PFSK-1 (cell line): ENCODE data around the gene SMAD2.

ENCODE experiments used
- FOXP2 ChIP-seq: optimal IDR thresholded peaks from 2 replicates; pipeline ENCODE3; 2011; ENCODE audit warnings: borderline replicate concordance, control low read depth, inconsistent platforms; ENCODE audit not compliant: insufficient read depth; ENCODE audit errors: extremely low read length, extremely low read depth
- POLR2AphosphoS5 ChIP-seq: IDR thresholded peaks from 2 replicates; pipeline ENCODE4 v1.6.1; 2012; ENCODE audit warnings: low read depth, mild to moderate bottlenecking, control low read depth, low read length, moderate library complexity
- SIN3A ChIP-seq: IDR thresholded peaks from 2 replicates; pipeline ENCODE4 v1.6.1; 2012; ENCODE audit warnings: mild to moderate bottlenecking, low read length, moderate library complexity, borderline replicate concordance; ENCODE audit not compliant: insufficient read depth
- TAF1 ChIP-seq: IDR thresholded peaks from 2 replicates; pipeline ENCODE4 v1.6.1; 2012; ENCODE audit warnings: low read length, control low read depth, borderline replicate concordance; ENCODE audit not compliant: insufficient read depth
- TF ChIP-seq, protein P1 (sequence below), 2 experiments: IDR thresholded peaks; 2 replicates each; pipeline versions ENCODE4 v1.6.1 to v1.8.0; 2011 to 2012; ENCODE audit warnings: low read depth in 2 of 2, low read length in 2 of 2, control low read depth in 1 of 2, inconsistent platforms in 1 of 2, mild to moderate bottlenecking in 1 of 2, moderate library complexity in 1 of 2; ENCODE audit not compliant: insufficient read depth in 1 of 2

Gene SMAD2

DNA sequence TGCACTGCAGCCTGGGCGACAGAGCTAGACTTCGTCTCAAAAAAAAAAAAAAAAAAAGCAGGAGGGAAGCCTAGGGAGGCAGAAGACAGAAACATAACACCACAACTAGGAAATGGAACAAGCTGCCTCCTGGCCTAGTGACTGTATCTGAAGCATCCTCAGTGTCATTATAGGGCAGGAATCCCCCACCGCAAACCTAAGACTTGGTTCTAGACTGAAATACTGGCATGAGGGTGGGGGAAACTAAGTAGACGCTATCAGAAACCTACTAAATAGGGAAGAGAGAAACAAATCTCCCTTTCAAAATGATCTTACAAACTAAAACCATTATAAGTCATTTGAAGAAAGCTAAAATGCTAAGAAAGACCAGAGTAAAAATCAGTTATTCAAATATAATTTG, 16.4 kb upstream of the SMAD2 start:
- TF ChIP-seq TAF1: no peak

DNA sequence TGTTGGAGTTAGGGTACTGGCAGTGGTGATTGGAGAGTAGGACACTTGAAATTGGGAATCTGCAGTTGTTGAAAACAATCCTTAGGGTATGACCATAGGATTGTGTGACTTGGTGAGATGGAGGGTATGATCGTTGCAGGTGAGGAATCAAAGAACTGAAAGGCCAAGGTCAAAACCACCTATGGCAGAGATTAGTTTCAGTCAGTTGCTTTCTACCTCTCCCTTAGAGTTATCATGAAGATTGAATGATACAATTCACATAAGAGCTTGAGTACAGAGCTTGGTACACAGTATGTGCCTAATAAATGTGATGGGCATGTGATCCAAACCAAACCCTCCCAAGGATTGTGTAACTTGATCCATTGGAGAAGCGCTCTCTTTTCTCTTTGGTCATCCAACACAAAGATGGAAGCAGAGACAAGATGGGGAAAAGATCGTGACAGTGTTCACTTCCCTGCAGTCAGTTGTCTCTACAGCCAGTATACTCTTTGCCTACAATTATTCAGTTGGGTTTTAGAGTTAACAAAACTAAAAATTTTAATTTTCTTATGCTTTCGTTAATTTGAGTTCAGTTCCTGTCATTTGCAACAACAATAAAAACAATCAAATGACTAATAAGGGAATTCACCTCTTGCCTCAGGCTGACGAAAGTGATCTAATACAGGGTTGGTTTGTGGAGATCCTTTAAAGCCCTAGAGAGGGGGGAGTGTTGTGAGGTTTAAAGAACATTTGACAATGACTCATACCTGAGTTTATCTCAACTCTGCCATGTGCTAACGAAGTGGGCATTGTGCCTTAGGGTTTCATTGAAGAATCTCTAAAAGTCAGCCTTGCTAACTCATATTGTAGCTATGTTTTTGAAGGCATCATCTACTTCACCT, 14.8 kb upstream of the SMAD2 start:
- TF ChIP-seq FOXP2: no peak
- TF ChIP-seq POLR2AphosphoS5: no peak
- TF ChIP-seq, protein P1, sequence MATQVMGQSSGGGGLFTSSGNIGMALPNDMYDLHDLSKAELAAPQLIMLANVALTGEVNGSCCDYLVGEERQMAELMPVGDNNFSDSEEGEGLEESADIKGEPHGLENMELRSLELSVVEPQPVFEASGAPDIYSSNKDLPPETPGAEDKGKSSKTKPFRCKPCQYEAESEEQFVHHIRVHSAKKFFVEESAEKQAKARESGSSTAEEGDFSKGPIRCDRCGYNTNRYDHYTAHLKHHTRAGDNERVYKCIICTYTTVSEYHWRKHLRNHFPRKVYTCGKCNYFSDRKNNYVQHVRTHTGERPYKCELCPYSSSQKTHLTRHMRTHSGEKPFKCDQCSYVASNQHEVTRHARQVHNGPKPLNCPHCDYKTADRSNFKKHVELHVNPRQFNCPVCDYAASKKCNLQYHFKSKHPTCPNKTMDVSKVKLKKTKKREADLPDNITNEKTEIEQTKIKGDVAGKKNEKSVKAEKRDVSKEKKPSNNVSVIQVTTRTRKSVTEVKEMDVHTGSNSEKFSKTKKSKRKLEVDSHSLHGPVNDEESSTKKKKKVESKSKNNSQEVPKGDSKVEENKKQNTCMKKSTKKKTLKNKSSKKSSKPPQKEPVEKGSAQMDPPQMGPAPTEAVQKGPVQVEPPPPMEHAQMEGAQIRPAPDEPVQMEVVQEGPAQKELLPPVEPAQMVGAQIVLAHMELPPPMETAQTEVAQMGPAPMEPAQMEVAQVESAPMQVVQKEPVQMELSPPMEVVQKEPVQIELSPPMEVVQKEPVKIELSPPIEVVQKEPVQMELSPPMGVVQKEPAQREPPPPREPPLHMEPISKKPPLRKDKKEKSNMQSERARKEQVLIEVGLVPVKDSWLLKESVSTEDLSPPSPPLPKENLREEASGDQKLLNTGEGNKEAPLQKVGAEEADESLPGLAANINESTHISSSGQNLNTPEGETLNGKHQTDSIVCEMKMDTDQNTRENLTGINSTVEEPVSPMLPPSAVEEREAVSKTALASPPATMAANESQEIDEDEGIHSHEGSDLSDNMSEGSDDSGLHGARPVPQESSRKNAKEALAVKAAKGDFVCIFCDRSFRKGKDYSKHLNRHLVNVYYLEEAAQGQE (IDR thresholded peaks at IDR 0.05; ENCODE audit: insufficient read depth in 1 of 2, low read depth in 2 of 2, low read length in 2 of 2): no peak
- TF ChIP-seq SIN3A: no peak
- TF ChIP-seq TAF1: no peak

DNA sequence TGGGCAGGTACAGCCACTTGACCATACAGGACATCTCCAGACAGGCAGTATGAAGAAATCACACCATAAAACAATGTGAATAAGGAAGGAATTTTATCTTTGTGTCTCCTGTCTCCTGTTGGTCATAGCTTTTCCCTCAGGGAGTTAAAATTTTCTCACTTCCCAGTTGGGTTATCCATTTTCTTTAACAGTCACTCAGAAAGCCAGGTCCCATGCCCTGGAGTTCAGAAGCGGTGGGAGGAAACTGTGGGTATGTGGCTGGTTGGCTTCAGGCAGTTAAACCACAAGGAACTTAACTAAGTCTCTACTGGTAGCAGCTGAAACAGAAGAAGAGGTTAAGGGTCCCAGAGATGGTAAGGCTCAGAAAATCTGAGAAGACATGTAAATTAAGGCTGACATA, 6.5 kb upstream of the SMAD2 start:
- TF ChIP-seq SIN3A: no peak
- TF ChIP-seq FOXP2: no peak
- TF ChIP-seq POLR2AphosphoS5: no peak
- TF ChIP-seq, protein P1 (IDR thresholded peaks at IDR 0.05; ENCODE audit: insufficient read depth in 1 of 2, low read depth in 2 of 2, low read length in 2 of 2): no peak

DNA sequence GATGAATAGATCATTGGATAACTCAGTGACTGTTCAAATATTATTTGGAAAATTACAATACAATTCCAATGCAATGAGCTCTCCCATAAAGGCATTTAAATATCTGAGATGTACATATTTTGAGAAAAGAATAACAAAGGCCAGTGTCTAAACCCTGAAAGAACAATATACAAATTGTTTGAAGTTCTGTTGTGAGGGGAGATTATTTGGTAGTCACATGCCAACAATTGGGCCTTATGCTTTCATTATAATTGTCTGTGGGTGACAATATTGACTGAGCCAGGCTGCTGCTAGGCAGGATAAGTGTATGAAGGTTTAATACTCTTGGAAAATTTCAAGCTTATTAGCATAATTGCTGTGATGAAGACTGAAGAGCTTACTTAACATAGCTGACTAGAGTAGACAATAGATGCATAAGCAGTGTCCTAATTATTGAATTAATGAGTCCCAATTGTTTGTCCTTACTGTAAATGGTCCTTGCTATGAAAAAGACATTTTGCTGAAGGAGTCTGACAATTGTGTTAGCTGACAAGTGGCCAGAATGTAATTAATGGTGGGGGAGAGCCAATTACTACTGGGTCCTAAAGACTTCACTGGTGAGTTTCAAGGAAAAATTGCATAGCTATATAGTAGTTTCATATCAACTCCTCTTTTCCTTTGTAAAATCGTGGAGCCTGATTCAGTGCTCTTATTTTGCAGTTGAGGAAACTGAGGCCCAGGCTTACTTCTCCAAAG, 5.0 kb upstream of the SMAD2 start:
- no peak for TF ChIP-seq TAF1
- no peak for TF ChIP-seq SIN3A
- no peak for TF ChIP-seq POLR2AphosphoS5
- TF ChIP-seq, protein P1 (IDR thresholded peaks at IDR 0.05; ENCODE audit: insufficient read depth in 1 of 2, low read depth in 2 of 2, low read length in 2 of 2): no peak
- no peak for TF ChIP-seq FOXP2

DNA sequence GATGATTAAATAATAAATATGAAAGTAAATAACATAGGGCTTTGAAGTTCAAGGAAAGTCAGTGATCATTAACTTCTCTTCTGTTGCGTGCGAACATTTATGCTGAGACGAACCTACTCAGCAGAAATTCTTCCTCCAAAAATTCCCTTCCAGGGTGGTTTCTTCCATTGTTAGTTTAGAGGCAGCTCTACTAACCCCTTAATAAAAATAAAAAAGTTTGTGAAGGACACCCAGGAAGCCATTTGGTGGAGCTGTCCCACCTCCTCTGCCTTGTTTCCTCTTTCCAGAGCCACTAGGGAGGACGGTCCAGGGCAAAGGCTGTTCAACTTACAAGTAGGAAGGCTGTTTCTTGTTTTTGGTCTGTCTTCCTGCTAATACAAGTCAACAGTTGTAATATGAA, 2.1 kb upstream of the SMAD2 start:
- TF ChIP-seq FOXP2 (no peak), SIN3A (no peak), POLR2AphosphoS5 (no peak), TAF1 (no peak)
- TF ChIP-seq, protein P1 (IDR thresholded peaks at IDR 0.05; ENCODE audit: insufficient read depth in 1 of 2, low read depth in 2 of 2, low read length in 2 of 2): no peak
